HEK293 (cell line): ENCODE measurements around the gene PLCD4.
A peak's percentile ranks its signal among the peaks of the same experiment; 100 is the strongest.

ENCODE experiments used
- CTCF ChIA-PET: fragments of 350-600 bp; formaldehyde crosslinking; extraction: SDS; loops from one replicate; lab custom pipeline; 2021; ENCODE audit warnings: antibody characterized with exemption; lab: Yijun Ruan, JAX
- POLR2A ChIA-PET: fragments of 300-600 bp; formaldehyde crosslinking; extraction: SDS; loops from one replicate; lab custom pipeline; 2020; ENCODE audit warnings: antibody characterized with exemption, inconsistent platforms; lab: Yijun Ruan, JAX
- H3K27ac ChIP-seq: fragments of 200-500 bp; sonication (Bioruptor generic); 2 replicates; pipeline ENCODE4 v1.5.1; 2014; ENCODE audit warnings: low read depth, low read length, control low read depth, inconsistent platforms; ENCODE audit errors: extremely low read depth
- H3K36me3 ChIP-seq, 2 experiments: fragments of 200-500 bp in 1 of 2; sonication (Bioruptor generic) in 1 of 2; 1 replicate in 1 of 2; 2 replicates in 1 of 2; pipeline ENCODE4 v1.5.1; 2014 to 2017; ENCODE audit warnings: inconsistent platforms in 2 of 2, low read length in 2 of 2; ENCODE audit not compliant: control insufficient read depth in 2 of 2, insufficient read depth in 1 of 2
- H3K4me1 ChIP-seq: fragments of 200-500 bp; sonication (Bioruptor generic); 2 replicates; pipeline ENCODE4 v1.5.1; 2014; ENCODE audit warnings: mild to moderate bottlenecking, low read length, inconsistent platforms; ENCODE audit not compliant: control insufficient read depth, insufficient read depth
- H3K4me3 ChIP-seq: 2 replicates; pipeline ENCODE4 v1.5.1; 2011; ENCODE audit warnings: low read depth, mild to moderate bottlenecking, control low read depth, low read length, moderate library complexity
- H3K9me3 ChIP-seq: fragments of 200-500 bp; sonication (Bioruptor generic); 2 replicates; pipeline ENCODE4 v1.5.1; 2014; ENCODE audit warnings: low read depth, low read length, inconsistent platforms; ENCODE audit not compliant: control insufficient read depth, insufficient read depth
- BCL6B ChIP-seq: fragments of 450-650 bp; formaldehyde crosslinking; IDR thresholded peaks from 2 replicates; pipeline ENCODE4 v1.5.1; 2017; ENCODE audit warnings: missing biosample characterization, missing genetic modification characterization
- CTCF ChIP-seq: fragments of 450-650 bp; formaldehyde crosslinking; IDR thresholded peaks from 2 replicates; pipeline ENCODE4 v1.5.1; 2016; ENCODE audit warnings: missing biosample characterization, missing genetic modification characterization
- ELK4 ChIP-seq: IDR thresholded peaks from 2 replicates; pipeline ENCODE4 v1.6.1; 2011; ENCODE audit warnings: mild to moderate bottlenecking, low read depth, low read length, borderline replicate concordance
- FEZF1 ChIP-seq: fragments of 450-650 bp; formaldehyde crosslinking; IDR thresholded peaks from 2 replicates; pipeline ENCODE4 v1.5.1; 2016; ENCODE audit warnings: missing biosample characterization, missing genetic modification characterization
- INSM2 ChIP-seq: fragments of 450-650 bp; formaldehyde crosslinking; IDR thresholded peaks from 2 replicates; pipeline ENCODE4 v1.5.1; 2016; ENCODE audit warnings: missing biosample characterization, missing genetic modification characterization
- PRDM6 ChIP-seq: fragments of 450-650 bp; formaldehyde crosslinking; IDR thresholded peaks from 2 replicates; pipeline ENCODE4 v1.5.1; 2017; ENCODE audit warnings: missing biosample characterization, missing genetic modification characterization
- RBAK ChIP-seq: fragments of 450-650 bp; formaldehyde crosslinking; IDR thresholded peaks from 2 replicates; pipeline ENCODE4 v1.5.1; 2016; ENCODE audit warnings: missing biosample characterization, missing genetic modification characterization
- SCRT1 ChIP-seq: fragments of 450-650 bp; formaldehyde crosslinking; IDR thresholded peaks from 2 replicates; pipeline ENCODE4 v1.5.1; 2016; ENCODE audit warnings: missing biosample characterization, missing genetic modification characterization, borderline replicate concordance
- ZBTB48 ChIP-seq: fragments of 450-650 bp; formaldehyde crosslinking; IDR thresholded peaks from 2 replicates; pipeline ENCODE4 v1.5.1; 2016; ENCODE audit warnings: missing biosample characterization, missing genetic modification characterization
- ZNF114 ChIP-seq: fragments of 450-650 bp; formaldehyde crosslinking; IDR thresholded peaks from 2 replicates; pipeline ENCODE4 v1.5.0; 2017; ENCODE audit warnings: missing biosample characterization, missing genetic modification characterization
- ZNF121 ChIP-seq: fragments of 450-650 bp; formaldehyde crosslinking; IDR thresholded peaks from 2 replicates; pipeline ENCODE4 v1.5.1; 2016; ENCODE audit warnings: missing biosample characterization, missing genetic modification characterization
- ZNF146 ChIP-seq: fragments of 450-650 bp; formaldehyde crosslinking; IDR thresholded peaks from 2 replicates; pipeline ENCODE4 v1.5.1; 2016; ENCODE audit warnings: missing biosample characterization, missing genetic modification characterization
- ZNF302 ChIP-seq: fragments of 450-650 bp; formaldehyde crosslinking; IDR thresholded peaks from 2 replicates; pipeline ENCODE4 v1.5.1; 2016; ENCODE audit warnings: missing biosample characterization, missing genetic modification characterization, low read depth
- ZNF404 ChIP-seq: fragments of 450-650 bp; formaldehyde crosslinking; IDR thresholded peaks from 2 replicates; pipeline ENCODE4 v1.5.1; 2017; ENCODE audit warnings: missing biosample characterization, missing genetic modification characterization
- ZNF654 ChIP-seq: fragments of 450-650 bp; formaldehyde crosslinking; IDR thresholded peaks from 2 replicates; pipeline ENCODE4 v1.5.1; 2016; ENCODE audit warnings: low read depth, missing biosample characterization, missing genetic modification characterization
- ZNF707 ChIP-seq: fragments of 450-650 bp; formaldehyde crosslinking; IDR thresholded peaks from 2 replicates; pipeline ENCODE4 v1.5.1; 2016; ENCODE audit warnings: missing biosample characterization, missing genetic modification characterization
- ZNF792 ChIP-seq: fragments of 450-650 bp; formaldehyde crosslinking; IDR thresholded peaks from 2 replicates; pipeline ENCODE4 v1.5.1; 2016; ENCODE audit warnings: missing biosample characterization, missing genetic modification characterization
- ZSCAN5A ChIP-seq: fragments of 450-650 bp; formaldehyde crosslinking; IDR thresholded peaks from 2 replicates; pipeline ENCODE4 v1.5.1; 2016; ENCODE audit warnings: missing biosample characterization, missing genetic modification characterization

PLCD4 gene

GRCh38 chr2:218618102-218618860, 10.6 kb downstream of the PLCD4 start:
- POLR2A ChIA-PET = no interaction called here
- no peak overlapping the region for H3K27ac ChIP-seq
- no peaks in the 10 kb centered on the region for H3K4me1 ChIP-seq
- H3K36me3 ChIP-seq = no peaks in the 10 kb centered on the region
- TF ChIP-seq PRDM6 (tag by site-specific recombination) = no peak
- no peak for TF ChIP-seq ZNF121 (tag by site-specific recombination)
- TF ChIP-seq ZNF654 (tag by site-specific recombination) = peak; percentile 43
- TF ChIP-seq BCL6B (tag by site-specific recombination) = no peak
- TF ChIP-seq CTCF (tag by site-specific recombination) = peak; percentile 49
- TF ChIP-seq ZNF792 = no peak
- CTCF ChIA-PET = interaction anchor here (0.6 to 1.0 kb wide), 5 partner anchors 11 to 488 kb away, joined by 3 to 5 read pairs (median 4); partner anchors contain the start of genes AAMP and PNKD
- H3K9me3 ChIP-seq = no peaks in the 10 kb centered on the region
- no peak overlapping the region for H3K4me3 ChIP-seq

- Histone ChIP-seq H3K36me3 (no peaks in the 10 kb centered on the region), H3K4me1 (no peaks in the 10 kb centered on the region), H3K4me3 (no peak overlapping the region), H3K9me3 (no peaks in the 10 kb centered on the region), H3K27ac (no peak overlapping the region)
- POLR2A ChIA-PET = no interaction called here
- CTCF ChIA-PET = no interaction called here
- no peak for TF ChIP-seq FEZF1
- TF ChIP-seq ZNF404 = no peak
- 0 out of 2 replicates have a peak, but pooled peaks have one; percentile 12 for TF ChIP-seq SCRT1
- no peak for TF ChIP-seq ELK4
- TF ChIP-seq RBAK (tag by site-specific recombination) = no peak
- TF ChIP-seq ZNF114 = no peak
These were observed 13.3 kb downstream of the PLCD4 start for GRCh38 chr2:218621007-218621406.

GRCh38 chr2:218622606-218623365, 15.1 kb downstream of the PLCD4 start:
- ChIA-PET CTCF (interaction anchor here (0.5 to 0.7 kb wide), 2 partner anchors 16 to 49 kb away, joined by 3 read pairs; no protein-coding TSS in a partner anchor), POLR2A (interaction anchor here (0.7 kb wide), 1 partner anchor 221 kb away, joined by 3 read pairs; no protein-coding TSS in a partner anchor)
- no peak overlapping the region for H3K27ac ChIP-seq
- no peaks in the 10 kb centered on the region for H3K4me1 ChIP-seq
- H3K9me3 ChIP-seq = no peaks in the 10 kb centered on the region
- TF ChIP-seq INSM2 (tag by site-specific recombination) = no peak
- no peak for TF ChIP-seq ZNF707 (tag by site-specific recombination)
- TF ChIP-seq ZBTB48 = no peak
- TF ChIP-seq ZNF146 (tag by site-specific recombination) = no peak
- no peak for TF ChIP-seq ZSCAN5A (tag by site-specific recombination)
- no peak for TF ChIP-seq ZNF302
- no peaks in the 10 kb centered on the region for H3K36me3 ChIP-seq
- no peak overlapping the region for H3K4me3 ChIP-seq
